A673 (cell line): ENCODE measurements around the gene NHSL1.

Experiments
- EZH2 ChIP-seq: fragments of 200-600 bp; sonication (generic); IDR thresholded peaks from 2 replicates; pipeline ENCODE4 v1.6.1; 2017; ENCODE audit warnings: borderline replicate concordance, low read depth, mild to moderate bottlenecking, mixed read lengths, antibody characterized with exemption, low read length; ENCODE audit not compliant: poor library complexity, severe bottlenecking
- TF ChIP-seq, protein P1 (sequence below): fragments of 300-800, 200-600 bp; sonication (generic); conservative IDR thresholded peaks from 2 replicates; pipeline ENCODE4 v1.5.1; 2017; ENCODE audit warnings: low read depth, mild to moderate bottlenecking, antibody characterized with exemption, low read length, moderate library complexity, mixed read lengths

- no peak for TF ChIP-seq EZH2
- TF ChIP-seq, protein P1, sequence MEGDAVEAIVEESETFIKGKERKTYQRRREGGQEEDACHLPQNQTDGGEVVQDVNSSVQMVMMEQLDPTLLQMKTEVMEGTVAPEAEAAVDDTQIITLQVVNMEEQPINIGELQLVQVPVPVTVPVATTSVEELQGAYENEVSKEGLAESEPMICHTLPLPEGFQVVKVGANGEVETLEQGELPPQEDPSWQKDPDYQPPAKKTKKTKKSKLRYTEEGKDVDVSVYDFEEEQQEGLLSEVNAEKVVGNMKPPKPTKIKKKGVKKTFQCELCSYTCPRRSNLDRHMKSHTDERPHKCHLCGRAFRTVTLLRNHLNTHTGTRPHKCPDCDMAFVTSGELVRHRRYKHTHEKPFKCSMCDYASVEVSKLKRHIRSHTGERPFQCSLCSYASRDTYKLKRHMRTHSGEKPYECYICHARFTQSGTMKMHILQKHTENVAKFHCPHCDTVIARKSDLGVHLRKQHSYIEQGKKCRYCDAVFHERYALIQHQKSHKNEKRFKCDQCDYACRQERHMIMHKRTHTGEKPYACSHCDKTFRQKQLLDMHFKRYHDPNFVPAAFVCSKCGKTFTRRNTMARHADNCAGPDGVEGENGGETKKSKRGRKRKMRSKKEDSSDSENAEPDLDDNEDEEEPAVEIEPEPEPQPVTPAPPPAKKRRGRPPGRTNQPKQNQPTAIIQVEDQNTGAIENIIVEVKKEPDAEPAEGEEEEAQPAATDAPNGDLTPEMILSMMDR: no peak
These were observed 101.9 kb downstream of the NHSL1 start for GRCh38 chr6:138397128-138398122.
